H1 (cell line): Measurements from ENCODE around the gene RNF212. TPM values are rescaled to one million over a fixed set of nuclear protein-coding genes. Genes with fewer than 3 reads are reported as not detected.

Source experiments
- CTCF ChIA-PET: fragments of 300-600 bp; sonication (Branson Sonifier 250); formaldehyde crosslinking; loops from one replicate; lab custom pipeline; 2021; ENCODE audit not compliant: partially characterized antibody; lab: Charles Lee
- POLR2A ChIA-PET: fragments of 300-600 bp; sonication (Branson Sonifier 250); formaldehyde crosslinking; loops from one replicate; lab custom pipeline; 2021; ENCODE audit warnings: inconsistent platforms; ENCODE audit not compliant: partially characterized antibody; lab: Charles Lee
- DNase-seq, 2 experiments: peaks; one replicate each; pipeline versions ENCODE4 v3.0.0 to v3.0.0-alpha.2; 2010 to 2022; ENCODE audit warnings: low spot score in 2 of 2, low read depth in 1 of 2, mixed read lengths in 1 of 2
- FAIRE-seq: peaks from 2 replicates; lab custom pipeline; 2011; peaks lifted over from hg19 to GRCh38; lab: Jason Lieb, UNC
- H2AFZ ChIP-seq: 2 replicates; pipeline ENCODE4 v1.8.1; 2012; ENCODE audit warnings: low read length, inconsistent platforms
- H2AK5ac ChIP-seq: 2 replicates; pipeline ENCODE4 v1.6.1; 2013; ENCODE audit warnings: low read depth, low read length
- H2BK120ac ChIP-seq: replicated peaks from 2 replicates; pipeline ENCODE3; 2013; ENCODE audit warnings: low read depth, low read length, inconsistent platforms
- H2BK12ac ChIP-seq: 2 replicates; pipeline ENCODE4 v1.6.1; 2013; ENCODE audit warnings: low read depth, low read length
- H2BK15ac ChIP-seq: 2 replicates; pipeline ENCODE4 v1.6.1; 2013; ENCODE audit warnings: low read length
- H2BK20ac ChIP-seq: 2 replicates; pipeline ENCODE4 v1.6.1; 2013; ENCODE audit warnings: low read length
- H2BK5ac ChIP-seq: 2 replicates; pipeline ENCODE4 v1.6.1; 2013; ENCODE audit warnings: low read depth, low read length
- H3K14ac ChIP-seq: 2 replicates; pipeline ENCODE4 v1.6.1; 2013; ENCODE audit warnings: inconsistent platforms; ENCODE audit not compliant: insufficient read length
- H3K18ac ChIP-seq: 2 replicates; pipeline ENCODE4 v1.6.1; 2013; ENCODE audit warnings: low read length; ENCODE audit errors: extremely low read depth
- H3K23ac ChIP-seq: 2 replicates; pipeline ENCODE4 v1.6.1; 2013; ENCODE audit warnings: inconsistent platforms; ENCODE audit not compliant: insufficient read length
- H3K23me2 ChIP-seq: 2 replicates; pipeline ENCODE4 v1.6.1; 2013; ENCODE audit warnings: low read depth, low read length
- H3K27ac ChIP-seq: 2 replicates; pipeline ENCODE4 v1.6.1; 2011; ENCODE audit warnings: low read depth, low read length, inconsistent platforms
- H3K27me3 ChIP-seq, 4 experiments: replicated peaks in 1 of 4; 1 replicate in 1 of 4; 2 replicates in 3 of 4; pipeline versions ENCODE4 v1.6.1 to v1.8.1; 2011 to 2013; ENCODE audit warnings: low read length in 3 of 4, mild to moderate bottlenecking in 3 of 4, inconsistent platforms in 2 of 4, mixed read lengths in 2 of 4, moderate library complexity in 1 of 4; ENCODE audit not compliant: control insufficient read depth in 3 of 4, insufficient read depth in 3 of 4; ENCODE audit errors: extremely low read depth in 1 of 4
- H3K36me3 ChIP-seq, 4 experiments: 2 replicates each; pipeline versions ENCODE4 v1.6.1 to v1.8.1; 2011 to 2013; ENCODE audit warnings: mild to moderate bottlenecking in 4 of 4, low read length in 3 of 4, moderate library complexity in 2 of 4, control low read depth in 1 of 4, inconsistent platforms in 1 of 4; ENCODE audit not compliant: insufficient read depth in 4 of 4, control insufficient read depth in 2 of 4
- H3K4ac ChIP-seq: replicated peaks from 2 replicates; pipeline ENCODE3; 2013; ENCODE audit warnings: low read length, low read depth, mixed read lengths, inconsistent platforms; ENCODE audit not compliant: insufficient read length
- H3K4me1 ChIP-seq, 4 experiments: replicated peaks in 1 of 4; 1 replicate in 1 of 4; 2 replicates in 3 of 4; pipeline versions ENCODE4 v1.6.1 to v1.8.1; 2011 to 2013; ENCODE audit warnings: low read length in 3 of 4, inconsistent platforms in 2 of 4, mixed read lengths in 1 of 4; ENCODE audit not compliant: insufficient read depth in 4 of 4, control insufficient read depth in 3 of 4
- H3K4me2 ChIP-seq, 2 experiments: 2 replicates each; pipeline versions ENCODE4 v1.6.1 to v1.8.1; 2011 to 2013; ENCODE audit warnings: low read depth in 2 of 2, low read length in 2 of 2, control low read depth in 1 of 2, inconsistent platforms in 1 of 2, mild to moderate bottlenecking in 1 of 2; ENCODE audit not compliant: insufficient read depth in 1 of 2
- H3K4me3 ChIP-seq, 4 experiments: fragments of 200-600, 300-600 bp in 1 of 4; sonication (generic), shearing (Covaris generic), sonication (Bioruptor Twin) in 1 of 4; 2 replicates each; pipeline versions ENCODE4 v1.5.1 to v1.8.1; 2011 to 2016; ENCODE audit warnings: low read length in 4 of 4, low read depth in 3 of 4, control low read depth in 2 of 4, inconsistent platforms in 2 of 4, mild to moderate bottlenecking in 2 of 4, mixed read lengths in 1 of 4, moderate library complexity in 1 of 4; ENCODE audit not compliant: insufficient read depth in 2 of 4; ENCODE audit errors: extremely low read depth in 1 of 4
- H3K56ac ChIP-seq: replicated peaks from 2 replicates; pipeline ENCODE3; 2013; ENCODE audit warnings: low read depth, mild to moderate bottlenecking, mixed read lengths, low read length, inconsistent platforms; ENCODE audit not compliant: insufficient read length
- H3K79me1 ChIP-seq: 2 replicates; pipeline ENCODE4 v1.6.1; 2013; ENCODE audit warnings: low read depth, low read length, control low read depth
- H3K79me2 ChIP-seq, 2 experiments: 2 replicates each; pipeline versions ENCODE4 v1.6.1 to v1.8.1; 2012 to 2013; ENCODE audit warnings: low read length in 2 of 2, mild to moderate bottlenecking in 2 of 2, inconsistent platforms in 1 of 2; ENCODE audit not compliant: insufficient read depth in 2 of 2, control insufficient read depth in 1 of 2
- H3K9ac ChIP-seq, 4 experiments: replicated peaks in 1 of 4; 1 replicate in 1 of 4; 2 replicates in 3 of 4; pipeline versions ENCODE4 v1.6.1 to v1.8.1; 2011 to 2013; ENCODE audit warnings: low read depth in 3 of 4, low read length in 3 of 4, control low read depth in 2 of 4, mild to moderate bottlenecking in 2 of 4, moderate library complexity in 2 of 4, inconsistent platforms in 1 of 4; ENCODE audit errors: extremely low read depth in 1 of 4
- H3K9me3 ChIP-seq, 2 experiments: 2 replicates each; pipeline versions ENCODE4 v1.6.1 to v1.8.1; 2012 to 2013; ENCODE audit warnings: mild to moderate bottlenecking in 2 of 2, moderate library complexity in 2 of 2, control low read depth in 1 of 2, inconsistent platforms in 1 of 2, low read depth in 1 of 2, low read length in 1 of 2, mixed read lengths in 1 of 2; ENCODE audit not compliant: insufficient read depth in 2 of 2
- H4K20me1 ChIP-seq, 2 experiments: replicated peaks in 1 of 2; 2 replicates each; pipeline versions ENCODE3 to v1.8.1; 2011 to 2013; ENCODE audit warnings: inconsistent platforms in 2 of 2, low read length in 2 of 2, mild to moderate bottlenecking in 1 of 2; ENCODE audit not compliant: insufficient read depth in 2 of 2, control insufficient read depth in 1 of 2
- H4K5ac ChIP-seq: 2 replicates; pipeline ENCODE4 v1.6.1; 2013; ENCODE audit warnings: low read length, low read depth, mixed read lengths, inconsistent platforms; ENCODE audit not compliant: insufficient read length
- H4K8ac ChIP-seq: 2 replicates; pipeline ENCODE4 v1.8.0; 2013; ENCODE audit warnings: mild to moderate bottlenecking, moderate library complexity, low read length, inconsistent platforms; ENCODE audit not compliant: insufficient read depth; ENCODE audit errors: extremely low read depth
- H4K91ac ChIP-seq: replicated peaks from 2 replicates; pipeline ENCODE3; 2013; ENCODE audit warnings: low read length, mixed read lengths, inconsistent platforms; ENCODE audit not compliant: insufficient read length
- CBX5 ChIP-seq: fragments of 300-800, 300-1000 bp; sonication (generic); IDR thresholded peaks from 2 replicates; pipeline ENCODE4 v1.7.1; 2016; ENCODE audit warnings: antibody characterized with exemption, low read length, low read depth
- WGBS, 2 experiments: shearing (Covaris generic) in 1 of 2; methylation state at CpG; one replicate each; pipeline versions ENCODE4 v1.1.6 to v1.1.7; 2013 to 2015; ENCODE audit warnings: low lambda C conversion rate in 2 of 2, mixed read lengths in 2 of 2, inconsistent platforms in 1 of 2, low coverage in 1 of 2, missing lambda C conversion rate in 1 of 2; ENCODE audit not compliant: insufficient replicate concordance in 2 of 2, insufficient coverage in 1 of 2, insufficient read length in 1 of 2; ENCODE audit errors: extremely low coverage in 1 of 2, missing lambda C conversion rate in 1 of 2; 5-methylcytosine and 5-hydroxymethylcytosine counted together
- polyA plus RNA-seq, 7 experiments: library from polyadenylated mRNA; depleted of rRNA in 3 of 7; stranded (reverse) in 5 of 7; unstranded in 2 of 7; fragments of >200 nt in 5 of 7; fragments of 200-250 nt in 2 of 7; gene quantifications; 1 replicate in 5 of 7; 2 replicates in 1 of 7; 4 replicates in 1 of 7; pipeline versions ENCODE4 v1.2.1 to v1.2.3, GENCODE V29; 2011 to 2013; ENCODE audit warnings: missing spikeins in 2 of 7, mixed read lengths in 2 of 7
- total RNA-seq: library from RNA; stranded (reverse); fragmentation: NEBNext Ultra II Directional; extraction: Animal tissue kit (Norgen Biotek cat#: 25700); gene quantifications from 2 replicates; pipeline ENCODE4 v1.2.1, GENCODE V29; 2021

RNF212 gene
- total and polyA plus RNA-seq, 2 of the 8 experiments (the other 6 are each of a cell fraction or from before 2014, with no cell fraction given): 3.4 to 5.4 TPM

DNA sequence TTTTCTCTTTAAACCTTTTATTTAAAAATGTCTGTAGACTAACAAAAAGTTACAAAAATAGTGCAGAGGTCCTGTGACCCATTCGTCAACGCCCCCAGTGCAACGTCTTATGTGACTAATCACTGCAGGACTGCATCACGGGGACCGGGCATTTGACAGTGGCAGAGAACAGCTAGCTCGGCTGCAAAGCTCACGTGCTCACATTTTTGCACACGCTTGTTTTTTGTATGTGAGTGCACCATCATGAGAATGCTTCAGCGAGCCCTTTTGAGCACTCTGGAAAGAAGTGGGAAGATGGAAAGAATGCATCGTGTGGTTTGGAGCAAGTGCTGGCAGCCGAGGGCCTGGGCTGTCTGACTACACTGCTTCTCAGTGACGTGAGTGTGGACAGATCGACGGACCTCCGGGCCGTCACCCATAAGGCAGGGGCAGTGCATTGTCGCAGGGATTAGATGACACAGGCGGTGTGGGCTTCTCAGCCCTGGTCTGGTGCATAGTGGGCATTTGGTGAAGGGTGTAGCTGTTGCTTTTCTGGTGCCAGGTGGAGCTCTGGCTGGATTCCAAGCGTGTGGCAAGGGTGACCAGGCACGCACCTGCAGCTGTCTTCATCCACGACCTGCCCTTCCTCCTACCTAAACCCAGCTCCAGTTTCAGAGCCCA, 41.3 kb upstream of the RNF212 start:
- H2BK15ac ChIP-seq: no peak overlapping the region
- no peaks in the 10 kb centered on the region for H3K36me3 ChIP-seq
- ChIA-PET CTCF (interaction anchor here (1.5 to 3.5 kb wide), 3 partner anchors 12 to 25 kb away, joined by 4 to 15 read pairs (median 9); no protein-coding TSS in a partner anchor), POLR2A (no interaction called here)
- H3K56ac ChIP-seq: no peak overlapping the region
- H3K4ac ChIP-seq: no peak overlapping the region
- no peak overlapping the region for H3K27ac ChIP-seq
- no peak overlapping the region for H2BK12ac ChIP-seq
- H4K5ac ChIP-seq: no peak overlapping the region
- H3K9ac ChIP-seq: no peak overlapping the region
- H3K23ac ChIP-seq: no peak overlapping the region
- no peak overlapping the region for H3K4me2 ChIP-seq
- no peak overlapping the region for H2BK120ac ChIP-seq
- H4K8ac ChIP-seq: no peak overlapping the region; the same call in 1 of the 2 replicates
- 91% methylated on average over 20 of the region's 21 CpGs; no CpG with 5 or more reads in 1 of the 2 experiments for WGBS, 2 experiments
- no peaks in the 10 kb centered on the region for H3K79me1 ChIP-seq
- H3K18ac ChIP-seq: no peak overlapping the region
- no peak overlapping the region for H2BK5ac ChIP-seq
- H2BK20ac ChIP-seq: no peak overlapping the region
- FAIRE-seq (no peak), DNase-seq (no peak)
- H3K4me3 ChIP-seq: no peak overlapping the region
- H3K9me3 ChIP-seq: peaks cover 3 to 10% of the 10 kb centered on the region in 2 experiments; a peak in 1 of 4 replicates
- no peak overlapping the region for H2AK5ac ChIP-seq
- no peaks in the 10 kb centered on the region for H3K79me2 ChIP-seq
- no peak for TF ChIP-seq CBX5
- H3K27me3 ChIP-seq: no peaks in the 10 kb centered on the region; a peak in 1 of 7 replicates
- no peak overlapping the region for H3K14ac ChIP-seq
- H3K23me2 ChIP-seq: no peaks in the 10 kb centered on the region
- H3K4me1 ChIP-seq: no peaks in the 10 kb centered on the region
- peaks cover 0 to 1% of the 10 kb centered on the region in 2 experiments for H4K20me1 ChIP-seq
- no peak overlapping the region for H2AFZ ChIP-seq
- no peak overlapping the region for H4K91ac ChIP-seq
